Measurements from ENCODE around the gene SPRR2F.

DNA sequence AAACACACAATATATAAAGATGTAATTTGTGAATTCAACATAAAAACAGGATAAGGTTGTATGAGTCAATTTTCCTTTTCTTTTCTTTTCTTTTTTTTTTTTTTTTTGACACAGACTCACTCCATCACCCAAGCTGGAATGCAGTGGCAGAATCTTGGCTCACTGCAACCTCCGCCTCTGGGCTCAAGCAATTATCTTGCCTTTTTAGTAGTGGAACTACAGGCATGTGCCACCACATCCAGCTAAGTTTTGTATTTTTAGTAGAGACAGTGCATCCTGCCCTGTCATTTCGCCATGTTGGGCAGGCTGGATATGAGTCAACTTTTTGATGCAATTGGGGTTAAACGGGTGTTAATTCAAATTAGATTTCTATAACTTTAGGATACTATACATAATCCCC, 31.6 kb downstream of the SPRR2F start:
- TF ChIP-seq, protein P1, sequence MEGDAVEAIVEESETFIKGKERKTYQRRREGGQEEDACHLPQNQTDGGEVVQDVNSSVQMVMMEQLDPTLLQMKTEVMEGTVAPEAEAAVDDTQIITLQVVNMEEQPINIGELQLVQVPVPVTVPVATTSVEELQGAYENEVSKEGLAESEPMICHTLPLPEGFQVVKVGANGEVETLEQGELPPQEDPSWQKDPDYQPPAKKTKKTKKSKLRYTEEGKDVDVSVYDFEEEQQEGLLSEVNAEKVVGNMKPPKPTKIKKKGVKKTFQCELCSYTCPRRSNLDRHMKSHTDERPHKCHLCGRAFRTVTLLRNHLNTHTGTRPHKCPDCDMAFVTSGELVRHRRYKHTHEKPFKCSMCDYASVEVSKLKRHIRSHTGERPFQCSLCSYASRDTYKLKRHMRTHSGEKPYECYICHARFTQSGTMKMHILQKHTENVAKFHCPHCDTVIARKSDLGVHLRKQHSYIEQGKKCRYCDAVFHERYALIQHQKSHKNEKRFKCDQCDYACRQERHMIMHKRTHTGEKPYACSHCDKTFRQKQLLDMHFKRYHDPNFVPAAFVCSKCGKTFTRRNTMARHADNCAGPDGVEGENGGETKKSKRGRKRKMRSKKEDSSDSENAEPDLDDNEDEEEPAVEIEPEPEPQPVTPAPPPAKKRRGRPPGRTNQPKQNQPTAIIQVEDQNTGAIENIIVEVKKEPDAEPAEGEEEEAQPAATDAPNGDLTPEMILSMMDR (conservative IDR thresholded peaks at IDR 0.05; ENCODE audit: low read depth, low read length) = no peak
- TF ChIP-seq CEBPB (IDR thresholded peaks at IDR 0.05; ENCODE audit: low read depth, low read length) (no peak), MXI1 (IDR thresholded peaks at IDR 0.05; ENCODE audit: borderline replicate concordance, low read depth, low read length) (no peak), POLR2A (IDR thresholded peaks at IDR 0.05; ENCODE audit: low read depth, low read length) (no peak), RAD21 (IDR thresholded peaks at IDR 0.05; ENCODE audit: low read length) (no peak), FOS (IDR thresholded peaks at IDR 0.05; ENCODE audit: low read depth, low read length) (no peak), BHLHE40 (IDR thresholded peaks at IDR 0.05; ENCODE audit: low read depth, low read length) (no peak), NFE2L2 (IDR thresholded peaks at IDR 0.05; ENCODE audit: low read depth, low read length) (no peak), CHD1 (IDR thresholded peaks at IDR 0.05; ENCODE audit: low read depth, low read length) (no peak), MAFK (IDR thresholded peaks at IDR 0.05; ENCODE audit: low read depth, low read length) (no peak)
- TF ChIP-seq, protein P2, sequence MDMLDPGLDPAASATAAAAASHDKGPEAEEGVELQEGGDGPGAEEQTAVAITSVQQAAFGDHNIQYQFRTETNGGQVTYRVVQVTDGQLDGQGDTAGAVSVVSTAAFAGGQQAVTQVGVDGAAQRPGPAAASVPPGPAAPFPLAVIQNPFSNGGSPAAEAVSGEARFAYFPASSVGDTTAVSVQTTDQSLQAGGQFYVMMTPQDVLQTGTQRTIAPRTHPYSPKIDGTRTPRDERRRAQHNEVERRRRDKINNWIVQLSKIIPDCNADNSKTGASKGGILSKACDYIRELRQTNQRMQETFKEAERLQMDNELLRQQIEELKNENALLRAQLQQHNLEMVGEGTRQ (IDR thresholded peaks at IDR 0.05; ENCODE audit: low read depth, low read length) = no peak

Measured in IMR-90 (cell line).